Esophagus muscularis mucosa (tissue), 4 donors: Measurements from ENCODE around the gene MRM1.

Source experiments
- EP300 ChIP-seq: sonication (generic); formaldehyde crosslinking; IDR thresholded peaks from one replicate; pipeline ENCODE4 v1.6.1; 2017; ENCODE audit warnings: antibody characterized with exemption
- POLR2A ChIP-seq: fragments of 450-650 bp; IDR thresholded peaks from one replicate; pipeline ENCODE4 v1.6.1; 2017; ENCODE audit warnings: antibody characterized with exemption, moderate library complexity, mild to moderate bottlenecking, low read depth
- POLR2AphosphoS5 ChIP-seq, 2 donors: sonication (generic); formaldehyde crosslinking; IDR thresholded peaks; one replicate each; pipeline ENCODE4 v1.6.1; 2017; ENCODE audit warnings: antibody characterized with exemption in 2 of 2
- TF ChIP-seq, protein P1 (sequence below), 3 experiments: fragments of 200-600 bp in 2 of 3; fragments of 450-650 bp in 1 of 3; sonication (generic) in 2 of 3; IDR thresholded peaks; one replicate each; pipeline ENCODE4 v1.5.1; 2017 to 2019; ENCODE audit warnings: antibody characterized with exemption in 3 of 3, mild to moderate bottlenecking in 2 of 3, moderate library complexity in 1 of 3

DNA sequence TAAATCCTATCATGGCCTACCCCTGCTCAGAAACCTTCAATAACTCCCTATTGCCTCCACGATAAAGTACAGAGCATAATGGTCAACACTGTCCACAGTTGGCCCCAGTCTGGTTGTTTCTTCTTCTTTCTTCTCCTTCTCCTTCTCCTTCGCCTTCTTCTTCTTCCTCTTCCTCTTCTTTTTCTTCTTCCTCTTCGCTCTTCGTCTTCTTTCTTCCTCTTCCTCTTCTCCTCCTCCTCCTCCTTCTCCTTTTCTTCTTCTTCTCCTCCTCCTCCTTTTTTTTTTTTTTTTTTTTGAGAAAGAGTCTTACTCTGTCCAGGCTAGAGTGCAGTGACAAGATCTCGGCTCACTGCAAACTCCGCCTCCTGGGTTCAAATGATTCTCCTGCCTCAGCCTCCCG is 23.8 kb downstream of the MRM1 start:
- TF ChIP-seq POLR2A (no peak), EP300 (no peak), POLR2AphosphoS5 (IDR thresholded peaks at IDR 0.05) (no peak)
- TF ChIP-seq, protein P1, sequence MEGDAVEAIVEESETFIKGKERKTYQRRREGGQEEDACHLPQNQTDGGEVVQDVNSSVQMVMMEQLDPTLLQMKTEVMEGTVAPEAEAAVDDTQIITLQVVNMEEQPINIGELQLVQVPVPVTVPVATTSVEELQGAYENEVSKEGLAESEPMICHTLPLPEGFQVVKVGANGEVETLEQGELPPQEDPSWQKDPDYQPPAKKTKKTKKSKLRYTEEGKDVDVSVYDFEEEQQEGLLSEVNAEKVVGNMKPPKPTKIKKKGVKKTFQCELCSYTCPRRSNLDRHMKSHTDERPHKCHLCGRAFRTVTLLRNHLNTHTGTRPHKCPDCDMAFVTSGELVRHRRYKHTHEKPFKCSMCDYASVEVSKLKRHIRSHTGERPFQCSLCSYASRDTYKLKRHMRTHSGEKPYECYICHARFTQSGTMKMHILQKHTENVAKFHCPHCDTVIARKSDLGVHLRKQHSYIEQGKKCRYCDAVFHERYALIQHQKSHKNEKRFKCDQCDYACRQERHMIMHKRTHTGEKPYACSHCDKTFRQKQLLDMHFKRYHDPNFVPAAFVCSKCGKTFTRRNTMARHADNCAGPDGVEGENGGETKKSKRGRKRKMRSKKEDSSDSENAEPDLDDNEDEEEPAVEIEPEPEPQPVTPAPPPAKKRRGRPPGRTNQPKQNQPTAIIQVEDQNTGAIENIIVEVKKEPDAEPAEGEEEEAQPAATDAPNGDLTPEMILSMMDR (IDR thresholded peaks at IDR 0.05) = no peak
